ENCODE measurements around the gene EIF1B.

The EIF1B gene

GRCh38 chr3:40302784-40303183 lies 6.7 kb upstream of the EIF1B start:
- TF ChIP-seq CTCF (IDR thresholded peaks at IDR 0.05; ENCODE audit: borderline replicate concordance, extremely low read depth, low read length, poor library complexity, severe bottlenecking) (no peak), EZH2 (IDR thresholded peaks at IDR 0.05; ENCODE audit: borderline replicate concordance, low read depth, low read length, severe bottlenecking) (no peak)
- Histone ChIP-seq H3K9ac (ENCODE audit: low read depth, low read length) (no peak overlapping the region), H2AFZ (ENCODE audit: low read depth, low read length) (no peak overlapping the region), H3K79me2 (ENCODE audit: insufficient read depth, low read length) (no peaks in the 10 kb centered on the region), H3K36me3 (ENCODE audit: insufficient read depth, low read length) (no peaks in the 10 kb centered on the region), H3K9me3 (ENCODE audit: insufficient read depth, low read length, severe bottlenecking) (no peaks in the 10 kb centered on the region), H3K27me3 (ENCODE audit: insufficient read depth, low read length, poor library complexity) (no peaks in the 10 kb centered on the region), H4K20me1 (ENCODE audit: insufficient read depth, low read length) (no peaks in the 10 kb centered on the region), H3K4me3 (ENCODE audit: low read depth in 1 of 2, low read length in 2 of 2) (no peak overlapping the region), H3K27ac (ENCODE audit: low read length) (no peak overlapping the region), H3K4me2 (ENCODE audit: insufficient read depth, low read length) (no peak overlapping the region), H3K4me1 (ENCODE audit: insufficient read depth, low read length) (no peaks in the 10 kb centered on the region)
- no peak for DNase-seq
- no peak for ATAC-seq (ENCODE audit: insufficient read depth, low read depth)

GRCh38 chr3:40304352-40304751 lies 5.2 kb upstream of the EIF1B start:
- TF ChIP-seq CTCF (IDR thresholded peaks at IDR 0.05; ENCODE audit: borderline replicate concordance, extremely low read depth, low read length, poor library complexity, severe bottlenecking) (no peak), EZH2 (IDR thresholded peaks at IDR 0.05; ENCODE audit: borderline replicate concordance, low read depth, low read length, severe bottlenecking) (no peak)
- Histone ChIP-seq H3K36me3 (ENCODE audit: insufficient read depth, low read length) (no peaks in the 10 kb centered on the region), H3K9me3 (ENCODE audit: insufficient read depth, low read length, severe bottlenecking) (no peaks in the 10 kb centered on the region), H3K4me1 (ENCODE audit: insufficient read depth, low read length) (peaks cover 12% of the 10 kb centered on the region), H3K9ac (ENCODE audit: low read depth, low read length) (no peak overlapping the region), H3K27me3 (ENCODE audit: insufficient read depth, low read length, poor library complexity) (no peaks in the 10 kb centered on the region), H3K79me2 (ENCODE audit: insufficient read depth, low read length) (0 out of 2 replicates have a peak, but pooled peaks cover 4% of the 10 kb centered on the region), H3K4me2 (ENCODE audit: insufficient read depth, low read length) (no peak overlapping the region), H3K4me3 (ENCODE audit: low read depth in 1 of 2, low read length in 2 of 2) (no peak overlapping the region), H2AFZ (ENCODE audit: low read depth, low read length) (no peak overlapping the region), H3K27ac (ENCODE audit: low read length) (no peak overlapping the region), H4K20me1 (ENCODE audit: insufficient read depth, low read length) (no peaks in the 10 kb centered on the region)
- no peak for DNase-seq
- no peak for ATAC-seq (ENCODE audit: insufficient read depth, low read depth)

- no peak overlapping the region for H3K4me3 ChIP-seq (ENCODE audit: low read depth in 1 of 2, low read length in 2 of 2)
- H3K9ac ChIP-seq (ENCODE audit: low read depth, low read length): no peak overlapping the region
- no peaks in the 10 kb centered on the region for H3K9me3 ChIP-seq (ENCODE audit: insufficient read depth, low read length, severe bottlenecking)
- peaks cover 22% of the 10 kb centered on the region for H3K79me2 ChIP-seq (ENCODE audit: insufficient read depth, low read length)
- H3K27me3 ChIP-seq (ENCODE audit: insufficient read depth, low read length, poor library complexity): no peaks in the 10 kb centered on the region
- no peak overlapping the region for H2AFZ ChIP-seq (ENCODE audit: low read depth, low read length)
- ATAC-seq (ENCODE audit: insufficient read depth, low read depth) (no peak), DNase-seq (no peak)
- no peak overlapping the region for H3K27ac ChIP-seq (ENCODE audit: low read length)
- peaks cover 20% of the 10 kb centered on the region for H3K4me1 ChIP-seq (ENCODE audit: insufficient read depth, low read length)
- peaks cover 7% of the 10 kb centered on the region for H3K36me3 ChIP-seq (ENCODE audit: insufficient read depth, low read length)
- H4K20me1 ChIP-seq (ENCODE audit: insufficient read depth, low read length): no peaks in the 10 kb centered on the region
- no peak for TF ChIP-seq CTCF (IDR thresholded peaks at IDR 0.05; ENCODE audit: borderline replicate concordance, extremely low read depth, low read length, poor library complexity, severe bottlenecking)
- no peak for TF ChIP-seq EZH2 (IDR thresholded peaks at IDR 0.05; ENCODE audit: borderline replicate concordance, low read depth, low read length, severe bottlenecking)
- no peak overlapping the region for H3K4me2 ChIP-seq (ENCODE audit: insufficient read depth, low read length)
These were observed 3.2 kb upstream of the EIF1B start for GRCh38 chr3:40306336-40306735.

- DNase-seq (no peak), ATAC-seq (ENCODE audit: insufficient read depth, low read depth) (no peak)
- Histone ChIP-seq H3K4me1 (ENCODE audit: insufficient read depth, low read length) (peaks cover 28% of the 10 kb centered on the region), H3K79me2 (ENCODE audit: insufficient read depth, low read length) (peaks cover 23% of the 10 kb centered on the region), H3K4me2 (ENCODE audit: insufficient read depth, low read length) (no peak overlapping the region), H3K36me3 (ENCODE audit: insufficient read depth, low read length) (peaks cover 16% of the 10 kb centered on the region), H2AFZ (ENCODE audit: low read depth, low read length) (no peak overlapping the region), H3K4me3 (ENCODE audit: low read depth in 1 of 2, low read length in 2 of 2) (no peak overlapping the region), H4K20me1 (ENCODE audit: insufficient read depth, low read length) (no peaks in the 10 kb centered on the region), H3K27ac (ENCODE audit: low read length) (no peak overlapping the region), H3K27me3 (ENCODE audit: insufficient read depth, low read length, poor library complexity) (no peaks in the 10 kb centered on the region), H3K9me3 (ENCODE audit: insufficient read depth, low read length, severe bottlenecking) (no peaks in the 10 kb centered on the region), H3K9ac (ENCODE audit: low read depth, low read length) (no peak overlapping the region)
- TF ChIP-seq CTCF (IDR thresholded peaks at IDR 0.05; ENCODE audit: borderline replicate concordance, extremely low read depth, low read length, poor library complexity, severe bottlenecking): no peak
- no peak for TF ChIP-seq EZH2 (IDR thresholded peaks at IDR 0.05; ENCODE audit: borderline replicate concordance, low read depth, low read length, severe bottlenecking)
These were observed 2.3 kb upstream of the EIF1B start for GRCh38 chr3:40307176-40307575.
